Measurements from ENCODE around the gene DCAF7.

- TF ChIP-seq CTCF (IDR thresholded peaks at IDR 0.05; ENCODE audit: low read depth, low read length) (no peak), EZH2phosphoT487 (IDR thresholded peaks at IDR 0.05; ENCODE audit: low read depth) (no peak)
Observed at GRCh38 chr17:63640038-63640437, 89.8 kb downstream of the DCAF7 start.
